Measurements from ENCODE around the gene NPAS4. TPM values are rescaled to one million over a fixed set of nuclear protein-coding genes. Genes with fewer than 3 reads are reported as not detected.
A peak's percentile ranks its signal among the peaks of the same experiment; 100 is the strongest.

Gene NPAS4
- total RNA-seq, 3 donors from 2014 or later (not counting 1 experiment from before 2014, with no cell fraction given) = not detected

DNA sequence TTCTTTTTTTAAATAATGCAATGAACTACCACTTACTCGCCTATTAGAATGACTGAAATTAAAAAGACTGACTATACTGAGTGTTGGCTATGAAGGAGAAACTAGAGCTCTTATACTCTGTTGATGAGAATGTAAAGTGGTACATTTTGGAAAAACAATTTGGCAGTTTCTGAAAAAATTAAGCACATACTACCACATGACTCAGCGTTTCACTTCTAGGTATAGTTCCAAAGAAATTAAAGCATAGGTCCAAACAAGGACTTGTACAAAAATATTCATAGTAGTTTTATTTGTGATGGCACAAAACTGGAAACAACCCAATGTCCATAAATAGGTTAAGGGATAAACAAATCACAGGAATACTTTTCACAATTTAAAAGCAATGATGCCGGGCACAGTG is 26.9 kb upstream of the NPAS4 start:
- intact Hi-C loops (cut with micrococcal nuclease) = no loop called here

DNA sequence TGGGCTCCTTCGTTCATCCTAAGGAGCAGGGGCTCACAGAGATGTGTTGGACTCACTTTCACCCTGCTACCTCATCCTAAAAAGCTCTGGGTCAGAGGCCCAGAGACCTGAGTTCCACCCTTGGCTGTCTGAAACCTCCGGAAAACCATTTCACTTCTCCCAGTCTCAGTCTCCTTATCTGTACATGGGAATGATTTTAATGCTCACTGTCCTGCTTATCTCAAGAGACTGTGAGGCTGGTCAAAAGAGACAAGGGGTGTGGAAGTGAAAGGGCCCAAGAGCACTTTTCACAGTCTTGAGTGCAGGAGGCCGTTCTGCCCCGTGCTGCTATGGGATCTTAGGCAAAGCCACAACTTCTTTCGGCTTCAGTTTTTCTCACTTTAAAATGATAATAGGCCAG is 13.2 kb upstream of the NPAS4 start:
- Histone ChIP-seq H3K36me3 (ENCODE audit: control insufficient read depth, insufficient read depth, low read length) (no peaks in the 10 kb centered on the region), H3K27ac (ENCODE audit: low read length) (no peak overlapping the region), H3K4me1 (ENCODE audit: control insufficient read depth, insufficient read depth, low read length) (peaks cover 6% of the 10 kb centered on the region), H3K9me3 (ENCODE audit: control insufficient read depth, insufficient read depth, low read length) (no peaks in the 10 kb centered on the region), H3K27me3 (ENCODE audit: control insufficient read depth, insufficient read depth, low read length) (no peaks in the 10 kb centered on the region), H3K4me3 (ENCODE audit: low read length) (no peak overlapping the region)
- no peak for DNase-seq
- H3K27ac Mint-ChIP-seq = no peak overlapping the region
- H3K4me1 Mint-ChIP-seq = peaks cover 5 to 6% of the 10 kb centered on the region in 2 donors
- WGBS (ENCODE audit: insufficient coverage) = 88% methylated on average over 5 of the region's 5 CpGs
- peaks cover 29 to 33% of the 10 kb centered on the region in 2 donors for H3K27me3 Mint-ChIP-seq (ENCODE audit: low read depth in 2 of 2)
- intact Hi-C loops (cut with micrococcal nuclease) = loop anchor here (1.0 to 2.0 kb wide), 5 partner anchors 23 to 427 kb away; partner anchors contain the start of gene MRPL11
- H3K9me3 Mint-ChIP-seq = no peaks in the 10 kb centered on the region
- TF ChIP-seq, protein P1, sequence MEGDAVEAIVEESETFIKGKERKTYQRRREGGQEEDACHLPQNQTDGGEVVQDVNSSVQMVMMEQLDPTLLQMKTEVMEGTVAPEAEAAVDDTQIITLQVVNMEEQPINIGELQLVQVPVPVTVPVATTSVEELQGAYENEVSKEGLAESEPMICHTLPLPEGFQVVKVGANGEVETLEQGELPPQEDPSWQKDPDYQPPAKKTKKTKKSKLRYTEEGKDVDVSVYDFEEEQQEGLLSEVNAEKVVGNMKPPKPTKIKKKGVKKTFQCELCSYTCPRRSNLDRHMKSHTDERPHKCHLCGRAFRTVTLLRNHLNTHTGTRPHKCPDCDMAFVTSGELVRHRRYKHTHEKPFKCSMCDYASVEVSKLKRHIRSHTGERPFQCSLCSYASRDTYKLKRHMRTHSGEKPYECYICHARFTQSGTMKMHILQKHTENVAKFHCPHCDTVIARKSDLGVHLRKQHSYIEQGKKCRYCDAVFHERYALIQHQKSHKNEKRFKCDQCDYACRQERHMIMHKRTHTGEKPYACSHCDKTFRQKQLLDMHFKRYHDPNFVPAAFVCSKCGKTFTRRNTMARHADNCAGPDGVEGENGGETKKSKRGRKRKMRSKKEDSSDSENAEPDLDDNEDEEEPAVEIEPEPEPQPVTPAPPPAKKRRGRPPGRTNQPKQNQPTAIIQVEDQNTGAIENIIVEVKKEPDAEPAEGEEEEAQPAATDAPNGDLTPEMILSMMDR (IDR thresholded peaks at IDR 0.05) = no peak
- H3K36me3 Mint-ChIP-seq = no peaks in the 10 kb centered on the region
- no peak overlapping the region for H3K4me3 Mint-ChIP-seq
- ATAC-seq = no peak

More for the DNA sequence above, 26.9 kb upstream of the NPAS4 start:
- H3K4me3 ChIP-seq (ENCODE audit: low read length) = no peak overlapping the region
- Mint-ChIP-seq H3K4me3 (no peak overlapping the region), H3K27ac (no peak overlapping the region), H3K36me3 (no peaks in the 10 kb centered on the region), H3K9me3 (no peaks in the 10 kb centered on the region), H3K27me3 (ENCODE audit: low read depth in 2 of 2) (peaks cover 0 to 9% of the 10 kb centered on the region in 2 donors), H3K4me1 (no peaks in the 10 kb centered on the region)
- DNase-seq (no peak), ATAC-seq (no peak)
- H3K27me3 ChIP-seq (ENCODE audit: control insufficient read depth, insufficient read depth, low read length) = no peaks in the 10 kb centered on the region
- H3K27ac ChIP-seq (ENCODE audit: low read length) = no peak overlapping the region
- peaks cover under 1% of the 10 kb centered on the region for H3K4me1 ChIP-seq (ENCODE audit: control insufficient read depth, insufficient read depth, low read length)
- H3K36me3 ChIP-seq (ENCODE audit: control insufficient read depth, insufficient read depth, low read length) = no peaks in the 10 kb centered on the region
- no peaks in the 10 kb centered on the region for H3K9me3 ChIP-seq (ENCODE audit: control insufficient read depth, insufficient read depth, low read length)
- TF ChIP-seq, protein P1 (IDR thresholded peaks at IDR 0.05) = no peak
- WGBS (ENCODE audit: insufficient coverage) = 100% methylated on average over 1 of the region's 3 CpGs

DNA sequence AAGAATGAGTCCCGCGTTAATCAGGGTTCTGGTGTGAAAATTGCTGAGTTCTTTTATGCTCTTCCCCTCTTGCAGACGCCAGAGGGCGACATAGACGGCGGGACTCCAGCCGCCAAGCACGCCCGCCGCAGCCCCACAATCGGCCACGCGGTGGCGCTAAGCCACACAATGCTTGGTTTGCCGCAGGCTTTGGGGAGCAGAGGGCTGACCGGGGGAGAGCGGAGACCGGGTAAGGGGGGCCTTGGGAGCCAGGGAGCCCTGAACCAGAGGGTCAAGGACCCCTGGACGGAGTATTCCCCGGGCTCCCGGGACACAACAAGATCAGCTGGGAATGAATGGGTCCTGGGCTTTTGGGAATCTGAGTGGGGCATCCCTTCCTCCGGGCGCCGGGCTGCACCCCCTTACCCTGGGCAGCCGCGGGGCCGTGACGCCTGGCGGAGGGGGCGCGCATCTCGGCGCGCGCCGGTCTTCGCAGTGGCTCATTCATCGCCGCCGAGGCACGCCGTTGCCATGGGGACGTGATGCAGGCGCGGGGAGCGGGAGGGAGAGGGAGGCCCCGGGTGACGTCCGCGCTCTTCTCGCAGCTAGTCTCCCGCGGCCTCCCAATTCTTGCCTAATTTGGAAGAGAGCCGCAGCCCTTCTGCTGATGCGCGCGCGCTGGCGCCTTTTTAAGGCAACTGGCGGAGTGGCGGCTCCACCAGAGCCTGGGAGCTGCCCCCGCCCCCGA is 12.2 kb upstream of the NPAS4 start:
- peak overlapping the region; percentile 87 for H3K4me3 Mint-ChIP-seq
- H3K27me3 ChIP-seq (ENCODE audit: control insufficient read depth, insufficient read depth, low read length) = no peaks in the 10 kb centered on the region
- H3K9me3 Mint-ChIP-seq = no peaks in the 10 kb centered on the region
- H3K27me3 Mint-ChIP-seq (ENCODE audit: low read depth in 2 of 2) = peaks cover 34 to 41% of the 10 kb centered on the region in 2 donors
- TF ChIP-seq, protein P1 (IDR thresholded peaks at IDR 0.05) = peak; percentile 100
- no peaks in the 10 kb centered on the region for H3K9me3 ChIP-seq (ENCODE audit: control insufficient read depth, insufficient read depth, low read length)
- no peak overlapping the region for H3K27ac ChIP-seq (ENCODE audit: low read length)
- no peak overlapping the region for H3K4me3 ChIP-seq (ENCODE audit: low read length)
- H3K36me3 ChIP-seq (ENCODE audit: control insufficient read depth, insufficient read depth, low read length) = no peaks in the 10 kb centered on the region
- under 1% methylated on average over 61 of the region's 63 CpGs for WGBS (ENCODE audit: insufficient coverage)
- H3K27ac Mint-ChIP-seq = peak overlapping the region; percentile 18 to 66
- ATAC-seq = peak; percentile 93 to 96 (median 94)
- no peaks in the 10 kb centered on the region for H3K36me3 Mint-ChIP-seq
- intact Hi-C loops (cut with micrococcal nuclease) = loop anchor here (1.0 to 2.0 kb wide), 5 partner anchors 22 to 426 kb away; partner anchors contain the start of gene MRPL11
- DNase-seq = peak; percentile 96 to 97
- peaks cover 6% of the 10 kb centered on the region for H3K4me1 ChIP-seq (ENCODE audit: control insufficient read depth, insufficient read depth, low read length)
- peaks cover 5 to 6% of the 10 kb centered on the region in 2 donors for H3K4me1 Mint-ChIP-seq

Data from natural killer cell (primary cell).